ENCODE measurements around the gene SHISA7.

Gene SHISA7

DNA sequence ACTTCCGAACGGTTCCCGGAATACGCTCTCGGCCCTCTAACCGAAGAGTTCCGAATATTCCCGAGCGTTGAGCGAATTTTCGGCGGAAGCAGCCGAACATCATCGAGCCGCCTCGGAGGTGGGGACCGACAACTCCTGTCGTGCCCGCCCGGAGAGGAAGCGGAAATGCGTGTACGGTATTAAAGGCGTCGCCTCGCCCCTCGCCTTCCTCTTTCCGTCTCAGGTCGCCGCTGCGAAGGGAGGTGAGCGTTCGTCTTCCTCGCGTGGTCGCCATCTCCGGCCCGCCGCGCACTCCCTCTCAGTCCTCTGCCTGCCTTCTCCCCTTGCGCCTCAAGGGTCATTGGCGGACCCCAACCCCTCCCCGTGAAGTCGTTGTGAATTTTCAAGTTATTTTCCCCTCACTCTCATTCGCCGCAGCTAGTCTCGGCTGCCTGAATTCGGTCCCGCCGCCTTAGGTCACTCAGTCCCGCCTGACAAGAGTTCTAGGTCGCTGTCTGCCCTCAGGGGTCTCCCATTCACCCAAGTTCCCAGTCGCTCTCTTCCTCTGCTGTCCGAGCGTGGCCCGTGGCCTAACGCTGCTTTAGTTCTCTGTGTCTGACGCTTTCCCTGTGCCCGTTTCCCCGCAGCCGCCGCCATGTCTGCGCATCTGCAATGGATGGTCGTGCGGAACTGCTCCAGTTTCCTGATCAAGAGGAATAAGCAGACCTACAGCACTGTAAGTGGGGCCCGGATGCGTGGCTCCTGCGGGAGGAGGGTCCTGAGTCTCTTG, 57.2 kb downstream of the SHISA7 start, which contains the start of gene RPL28:
Gene RPL28 (plus strand): TSS at position 209 of the 769 bp plus-strand sequence. CDS start 426 bp downstream, at position 635.
- DNase-seq, result peak; percentile 80

DNA sequence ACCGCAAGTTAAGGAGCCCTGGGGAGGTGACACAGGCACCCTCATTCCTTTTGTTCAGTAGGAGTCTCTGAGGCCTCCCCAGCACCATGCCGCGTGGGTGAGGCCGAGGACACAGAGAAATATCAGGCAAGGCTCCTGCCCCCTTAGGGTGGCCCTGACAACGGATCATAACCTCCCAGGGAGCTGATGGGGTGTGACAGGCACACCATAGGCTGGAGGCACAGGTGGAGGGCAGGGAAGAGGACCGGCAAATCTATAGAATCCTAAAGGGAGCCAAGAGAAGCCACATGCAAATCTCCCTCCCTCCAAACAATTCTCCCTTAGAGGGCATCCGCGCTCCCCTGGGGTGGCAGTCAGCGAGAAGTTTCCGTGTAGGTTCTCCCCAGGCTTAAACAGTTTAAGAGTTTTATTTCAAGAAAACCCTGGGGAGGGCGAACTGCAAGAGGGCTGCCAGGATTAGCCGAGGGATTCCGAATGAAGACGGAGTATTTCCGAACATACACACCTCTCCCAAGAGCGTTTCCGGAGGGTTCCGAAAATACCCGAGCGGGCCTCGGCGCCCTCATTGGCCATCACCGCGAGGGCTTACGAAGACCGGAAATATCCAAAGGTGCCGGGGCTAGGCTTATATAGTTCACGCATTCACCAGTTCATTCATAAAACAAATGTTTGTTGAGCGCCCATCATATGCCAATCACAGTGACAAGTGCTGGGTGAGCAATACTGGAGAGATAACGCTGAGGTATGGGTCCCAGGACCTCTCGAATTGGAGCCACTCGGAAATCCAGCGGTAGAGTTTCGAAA, 58.0 kb downstream of the SHISA7 start:
- peak; percentile 70 for DNase-seq

DNA sequence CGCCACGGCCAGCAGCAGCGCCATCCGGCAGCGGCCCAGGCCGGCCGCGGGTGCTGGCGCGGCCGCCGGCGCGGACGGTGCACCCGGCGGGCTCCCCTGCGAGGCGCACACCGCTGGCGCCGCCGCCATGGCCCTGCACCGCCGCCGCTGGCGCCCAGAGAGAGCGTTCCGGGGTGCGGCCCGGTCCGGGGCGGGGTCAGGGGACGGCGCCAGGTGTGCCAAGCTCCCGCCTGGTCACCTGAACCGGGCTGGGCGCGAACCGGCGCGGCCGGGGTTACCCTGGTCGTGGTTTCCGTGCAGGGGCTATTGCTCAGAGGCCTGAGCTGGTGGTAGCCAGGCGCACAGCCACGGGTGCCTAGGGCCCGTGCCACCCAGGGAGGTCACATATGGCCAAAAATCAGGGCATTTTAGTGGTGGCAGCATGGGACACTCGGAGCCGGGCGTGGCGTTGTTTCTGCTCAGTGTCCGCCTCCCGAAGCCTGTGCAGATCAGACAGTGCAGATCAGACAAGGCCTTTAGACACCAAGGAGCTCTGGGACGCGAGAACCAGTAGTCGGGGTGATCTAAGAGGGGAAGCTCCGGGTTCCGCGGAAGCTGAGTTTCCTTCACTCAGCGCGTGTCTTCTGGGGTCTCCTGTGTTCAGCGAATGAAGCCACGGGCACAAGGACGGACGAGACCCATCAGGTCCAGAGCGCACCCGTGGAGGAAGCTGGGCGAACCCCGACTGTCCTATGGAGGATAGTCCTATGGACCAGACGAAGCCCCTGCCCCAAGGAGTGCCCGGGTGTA, 58.8 kb downstream of the SHISA7 start, which contains the start of gene TMEM238:
Gene TMEM238 (minus strand): TSS at position 162 of the 789 bp plus-strand sequence. CDS start 33 bp downstream, at position 129.
- no peak for DNase-seq

DNA sequence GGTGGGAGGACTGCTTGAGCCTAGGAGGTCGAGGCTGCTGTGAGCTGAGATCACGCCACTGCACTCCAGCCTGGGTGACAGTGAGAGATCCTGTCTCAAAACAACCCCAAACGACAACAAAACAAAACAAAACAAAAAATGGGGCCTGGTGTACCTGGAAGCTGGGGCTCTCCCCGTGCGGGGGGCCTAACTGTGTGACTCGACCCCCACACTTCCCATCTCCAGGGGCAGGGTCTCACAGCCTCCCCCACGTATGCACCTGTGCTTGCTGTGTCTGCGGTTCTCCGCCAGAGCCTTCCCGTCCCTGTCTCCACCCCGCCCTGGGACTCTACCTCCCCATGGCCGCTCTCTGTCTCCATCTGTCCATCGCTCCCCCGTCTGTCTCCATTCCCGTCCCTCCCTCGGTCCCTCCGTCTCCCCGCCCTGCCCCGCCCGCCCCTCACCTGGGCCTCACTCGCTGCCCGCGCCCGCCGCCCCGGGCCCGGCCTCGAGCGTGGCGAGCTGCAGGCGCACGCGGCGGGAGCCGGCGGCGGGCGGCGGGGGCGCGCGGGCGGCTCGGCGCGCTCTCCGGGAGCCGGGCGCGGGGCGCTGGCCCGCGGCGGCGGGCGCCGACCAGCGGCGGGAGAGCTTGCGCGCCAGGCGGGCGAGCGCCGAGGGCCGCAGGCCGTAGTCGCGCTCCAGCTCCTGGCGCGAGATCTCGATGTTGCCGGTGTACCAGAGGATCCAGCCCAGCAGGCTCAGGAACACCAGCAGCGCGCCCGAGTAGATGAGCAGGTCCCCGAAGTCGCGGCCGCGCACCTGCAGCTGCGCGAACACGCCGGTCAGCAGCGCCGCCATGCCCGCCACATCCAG, 59.6 kb downstream of the SHISA7 start:
- peak; percentile 86 for DNase-seq

DNA sequence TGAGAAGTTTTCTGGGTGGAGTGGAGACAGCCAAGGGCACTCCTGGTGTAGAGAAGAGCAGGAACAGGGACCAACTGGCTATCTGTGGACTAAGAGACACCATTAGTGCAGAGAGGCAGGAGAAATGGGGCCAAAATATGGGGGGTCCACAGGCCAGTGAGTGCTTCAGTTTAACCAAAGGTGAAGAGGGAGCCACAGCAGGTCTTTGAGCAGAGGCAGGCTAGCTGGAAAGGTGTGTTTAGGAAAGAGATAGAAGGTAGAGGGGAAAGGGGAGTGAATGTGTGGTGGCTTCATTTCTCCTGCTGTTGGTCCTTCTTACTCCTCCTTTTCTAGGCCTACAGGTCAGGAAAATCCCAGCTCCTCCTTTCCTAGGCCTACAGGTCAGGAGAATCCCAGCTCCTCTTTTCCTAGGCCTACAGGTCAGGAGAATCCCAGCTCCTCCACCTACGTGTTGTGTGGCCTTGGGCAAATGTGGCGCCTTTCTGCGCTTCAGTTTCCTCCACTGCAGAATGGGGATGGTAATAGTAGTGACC, 60.5 kb downstream of the SHISA7 start:
- DNase-seq, result no peak

DNA sequence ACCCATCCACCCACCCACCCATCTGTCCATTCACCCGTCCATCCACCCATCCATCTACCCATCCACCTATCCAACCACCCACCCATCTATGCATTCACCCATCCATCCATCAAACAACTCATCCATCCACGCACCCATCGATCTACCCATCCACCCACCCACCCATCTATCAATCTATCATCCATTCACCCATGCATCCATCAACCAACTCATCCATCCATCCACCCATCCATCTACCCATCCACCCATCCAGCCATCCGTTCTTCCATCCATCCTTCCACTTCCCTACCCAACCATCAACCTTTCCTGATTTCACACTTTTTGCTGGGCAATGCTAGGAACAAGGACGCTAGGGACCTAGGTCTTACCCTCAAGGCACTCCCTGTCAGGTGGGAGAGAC, 61.1 kb downstream of the SHISA7 start:
- no peak for DNase-seq

DNA sequence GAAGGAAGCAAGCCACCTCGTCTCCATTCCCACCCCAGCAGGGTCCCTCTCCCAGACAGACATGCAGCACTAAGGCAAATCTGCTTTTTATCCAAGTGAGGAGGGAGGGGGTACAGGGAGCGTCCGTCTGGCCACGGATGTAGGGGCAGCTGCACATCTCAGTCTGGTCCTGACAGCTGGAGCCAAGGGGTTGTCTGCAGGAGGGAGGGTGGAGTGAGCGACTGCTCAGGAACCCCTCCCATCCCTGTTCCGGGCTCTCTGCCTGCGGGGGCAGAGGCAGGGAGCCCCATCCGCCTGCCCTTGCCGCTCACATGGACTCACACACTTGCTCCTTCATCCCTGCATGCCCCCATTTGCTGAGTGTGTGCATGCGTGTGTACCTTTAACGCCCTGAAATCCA, 63.9 kb downstream of the SHISA7 start:
- no peak for DNase-seq

Data from 8988T (cell line).